SK-N-SH treated with all-trans-retinoic acid at 6 μM for 48 hours (cell line): ENCODE results near the gene CASP10.

Source experiments
- CSDC2 ChIP-seq: fragments of 250-450 bp; sonication (Bioruptor Pico); IDR thresholded peaks from 2 replicates; pipeline ENCODE4 v1.5.0; 2020; ENCODE audit warnings: mild to moderate bottlenecking, moderate library complexity
- ESRRG ChIP-seq: fragments of 250-450 bp; sonication (Bioruptor Pico); IDR thresholded peaks from 2 replicates; pipeline ENCODE4 v1.6.1; 2021; ENCODE audit warnings: mild to moderate bottlenecking
- OSR1 ChIP-seq: fragments of 250-450 bp; sonication (Bioruptor Pico); IDR thresholded peaks from 2 replicates; pipeline ENCODE4 v1.8.0; 2022; ENCODE audit warnings: moderate library complexity, mild to moderate bottlenecking, inconsistent platforms
- RARB ChIP-seq: fragments of 250-450 bp; sonication (Bioruptor Pico); IDR thresholded peaks from 2 replicates; pipeline ENCODE4 v1.8.0; 2021; ENCODE audit warnings: mild to moderate bottlenecking, moderate library complexity
- SNAI2 ChIP-seq: fragments of 250-450 bp; sonication (Bioruptor Pico); IDR thresholded peaks from 2 replicates; pipeline ENCODE4 v1.5.0; 2020; ENCODE audit warnings: mild to moderate bottlenecking, moderate library complexity
- TCF4 ChIP-seq: fragments of 250-450 bp; sonication (Bioruptor Pico); IDR thresholded peaks from 2 replicates; pipeline ENCODE4 v1.8.0; 2021; ENCODE audit warnings: mild to moderate bottlenecking, moderate library complexity, borderline replicate concordance
- TOX ChIP-seq: fragments of 250-450 bp; sonication (Bioruptor Pico); IDR thresholded peaks from 2 replicates; pipeline ENCODE4 v1.8.0; 2021; ENCODE audit warnings: mild to moderate bottlenecking, moderate library complexity, borderline replicate concordance
- ZC3H10 ChIP-seq: fragments of 250-450 bp; sonication (Bioruptor Pico); IDR thresholded peaks from 2 replicates; pipeline ENCODE4 v1.5.1; 2021; ENCODE audit warnings: mild to moderate bottlenecking, moderate library complexity
- ZFP30 ChIP-seq: fragments of 450-650 bp; formaldehyde crosslinking; IDR thresholded peaks from 2 replicates; pipeline ENCODE4 v1.5.0; 2022; ENCODE audit warnings: mild to moderate bottlenecking, moderate library complexity
- ZNF70 ChIP-seq: fragments of 450-650 bp; formaldehyde crosslinking; IDR thresholded peaks from 2 replicates; pipeline ENCODE4 v1.5.0; 2020; ENCODE audit warnings: mild to moderate bottlenecking, moderate library complexity
- ZNF8 ChIP-seq: fragments of 450-650 bp; formaldehyde crosslinking; IDR thresholded peaks from 2 replicates; pipeline ENCODE4 v1.5.0; 2020; ENCODE audit warnings: mild to moderate bottlenecking, moderate library complexity
- TF ChIP-seq, protein P1 (sequence below): fragments of 250-450 bp; sonication (Bioruptor Pico); IDR thresholded peaks from 2 replicates; pipeline ENCODE4 v1.5.1; 2021; ENCODE audit warnings: mild to moderate bottlenecking, moderate library complexity
- TF ChIP-seq, protein P2 (sequence below): fragments of 250-450 bp; sonication (Bioruptor Pico); IDR thresholded peaks from 2 replicates; pipeline ENCODE4 v1.5.0; 2020; ENCODE audit warnings: mild to moderate bottlenecking, moderate library complexity
- TF ChIP-seq, protein P3 (sequence below): fragments of 250-450 bp; sonication (Bioruptor Pico); IDR thresholded peaks from 2 replicates; pipeline ENCODE4 v1.8.0; 2020; ENCODE audit warnings: mild to moderate bottlenecking, moderate library complexity, borderline replicate concordance

DNA sequence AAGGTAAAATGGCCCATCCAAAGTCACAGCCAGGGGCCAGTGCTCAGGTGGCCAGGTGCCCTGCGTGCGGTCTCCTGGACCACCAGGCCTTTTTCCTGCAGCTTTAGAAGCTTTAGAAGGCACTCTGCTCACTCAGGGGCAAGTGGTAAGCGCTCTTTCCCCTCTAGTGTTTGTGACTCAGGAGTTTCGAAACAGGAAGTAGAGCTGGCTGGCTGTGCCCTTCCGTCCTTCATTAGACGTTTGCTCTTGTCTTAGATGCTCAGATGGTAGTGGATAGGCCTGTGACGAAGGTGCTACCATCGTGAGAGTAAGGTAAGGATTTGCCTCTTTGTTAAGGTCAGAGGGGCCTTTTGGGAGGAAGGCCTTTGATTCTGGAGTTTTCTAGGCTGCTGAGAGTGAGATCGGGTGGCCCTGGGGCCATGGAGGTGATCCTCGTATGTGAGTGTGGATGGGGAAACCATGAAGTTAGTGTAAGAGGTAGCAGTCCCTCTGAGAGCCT is 77.4 kb downstream of the CASP10 start, which contains the start of gene CASP8:
- TF ChIP-seq ESRRG (no peak), OSR1 (no peak), TCF4 (CRISPR knock-in tag) (no peak), CSDC2 (CRISPR knock-in tag) (no peak), TOX (no peak), ZFP30 (CRISPR knock-in tag) (no peak), RARB (CRISPR knock-in tag) (no peak), SNAI2 (no peak), ZNF8 (CRISPR knock-in tag) (no peak), ZNF70 (no peak), ZC3H10 (CRISPR knock-in tag) (no peak)
- TF ChIP-seq, protein P1, sequence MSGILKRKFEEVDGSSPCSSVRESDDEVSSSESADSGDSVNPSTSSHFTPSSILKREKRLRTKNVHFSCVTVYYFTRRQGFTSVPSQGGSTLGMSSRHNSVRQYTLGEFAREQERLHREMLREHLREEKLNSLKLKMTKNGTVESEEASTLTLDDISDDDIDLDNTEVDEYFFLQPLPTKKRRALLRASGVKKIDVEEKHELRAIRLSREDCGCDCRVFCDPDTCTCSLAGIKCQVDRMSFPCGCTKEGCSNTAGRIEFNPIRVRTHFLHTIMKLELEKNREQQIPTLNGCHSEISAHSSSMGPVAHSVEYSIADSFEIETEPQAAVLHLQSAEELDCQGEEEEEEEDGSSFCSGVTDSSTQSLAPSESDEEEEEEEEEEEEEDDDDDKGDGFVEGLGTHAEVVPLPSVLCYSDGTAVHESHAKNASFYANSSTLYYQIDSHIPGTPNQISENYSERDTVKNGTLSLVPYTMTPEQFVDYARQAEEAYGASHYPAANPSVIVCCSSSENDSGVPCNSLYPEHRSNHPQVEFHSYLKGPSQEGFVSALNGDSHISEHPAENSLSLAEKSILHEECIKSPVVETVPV (CRISPR knock-in tag): no peak
- TF ChIP-seq, protein P2, sequence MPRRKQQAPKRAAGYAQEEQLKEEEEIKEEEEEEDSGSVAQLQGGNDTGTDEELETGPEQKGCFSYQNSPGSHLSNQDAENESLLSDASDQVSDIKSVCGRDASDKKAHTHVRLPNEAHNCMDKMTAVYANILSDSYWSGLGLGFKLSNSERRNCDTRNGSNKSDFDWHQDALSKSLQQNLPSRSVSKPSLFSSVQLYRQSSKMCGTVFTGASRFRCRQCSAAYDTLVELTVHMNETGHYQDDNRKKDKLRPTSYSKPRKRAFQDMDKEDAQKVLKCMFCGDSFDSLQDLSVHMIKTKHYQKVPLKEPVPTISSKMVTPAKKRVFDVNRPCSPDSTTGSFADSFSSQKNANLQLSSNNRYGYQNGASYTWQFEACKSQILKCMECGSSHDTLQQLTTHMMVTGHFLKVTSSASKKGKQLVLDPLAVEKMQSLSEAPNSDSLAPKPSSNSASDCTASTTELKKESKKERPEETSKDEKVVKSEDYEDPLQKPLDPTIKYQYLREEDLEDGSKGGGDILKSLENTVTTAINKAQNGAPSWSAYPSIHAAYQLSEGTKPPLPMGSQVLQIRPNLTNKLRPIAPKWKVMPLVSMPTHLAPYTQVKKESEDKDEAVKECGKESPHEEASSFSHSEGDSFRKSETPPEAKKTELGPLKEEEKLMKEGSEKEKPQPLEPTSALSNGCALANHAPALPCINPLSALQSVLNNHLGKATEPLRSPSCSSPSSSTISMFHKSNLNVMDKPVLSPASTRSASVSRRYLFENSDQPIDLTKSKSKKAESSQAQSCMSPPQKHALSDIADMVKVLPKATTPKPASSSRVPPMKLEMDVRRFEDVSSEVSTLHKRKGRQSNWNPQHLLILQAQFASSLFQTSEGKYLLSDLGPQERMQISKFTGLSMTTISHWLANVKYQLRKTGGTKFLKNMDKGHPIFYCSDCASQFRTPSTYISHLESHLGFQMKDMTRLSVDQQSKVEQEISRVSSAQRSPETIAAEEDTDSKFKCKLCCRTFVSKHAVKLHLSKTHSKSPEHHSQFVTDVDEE (CRISPR knock-in tag): no peak
- TF ChIP-seq, protein P3, sequence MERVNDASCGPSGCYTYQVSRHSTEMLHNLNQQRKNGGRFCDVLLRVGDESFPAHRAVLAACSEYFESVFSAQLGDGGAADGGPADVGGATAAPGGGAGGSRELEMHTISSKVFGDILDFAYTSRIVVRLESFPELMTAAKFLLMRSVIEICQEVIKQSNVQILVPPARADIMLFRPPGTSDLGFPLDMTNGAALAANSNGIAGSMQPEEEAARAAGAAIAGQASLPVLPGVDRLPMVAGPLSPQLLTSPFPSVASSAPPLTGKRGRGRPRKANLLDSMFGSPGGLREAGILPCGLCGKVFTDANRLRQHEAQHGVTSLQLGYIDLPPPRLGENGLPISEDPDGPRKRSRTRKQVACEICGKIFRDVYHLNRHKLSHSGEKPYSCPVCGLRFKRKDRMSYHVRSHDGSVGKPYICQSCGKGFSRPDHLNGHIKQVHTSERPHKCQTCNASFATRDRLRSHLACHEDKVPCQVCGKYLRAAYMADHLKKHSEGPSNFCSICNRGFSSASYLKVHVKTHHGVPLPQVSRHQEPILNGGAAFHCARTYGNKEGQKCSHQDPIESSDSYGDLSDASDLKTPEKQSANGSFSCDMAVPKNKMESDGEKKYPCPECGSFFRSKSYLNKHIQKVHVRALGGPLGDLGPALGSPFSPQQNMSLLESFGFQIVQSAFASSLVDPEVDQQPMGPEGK (CRISPR knock-in tag): no peak
